Keratinocyte (primary cell): ENCODE measurements around the gene PHF23. TPM values are rescaled to one million over a fixed set of nuclear protein-coding genes. Genes with fewer than 3 reads are reported as not detected.

Experiments
- DNase-seq: peaks from one replicate; pipeline ENCODE4 v3.0.0-alpha.2; 2011; ENCODE audit warnings: low read depth, missing footprints, low spot score
- FAIRE-seq: peaks from 2 replicates; lab custom pipeline; 2011; peaks lifted over from hg19 to GRCh38; lab: Jason Lieb, UNC
- H2AFZ ChIP-seq: 2 replicates; pipeline ENCODE4 v1.6.0; 2012; ENCODE audit warnings: low read length, control low read depth, inconsistent platforms; ENCODE audit not compliant: control insufficient read depth
- H3K27ac ChIP-seq: 2 replicates; pipeline ENCODE4 v1.5.1; 2011; ENCODE audit warnings: low read length; ENCODE audit not compliant: control insufficient read depth, insufficient read depth
- H3K27me3 ChIP-seq: 3 replicates; pipeline ENCODE4 v1.6.0; 2011; ENCODE audit warnings: low read length; ENCODE audit not compliant: control insufficient read depth, insufficient read depth; ENCODE audit errors: extremely low read depth
- H3K36me3 ChIP-seq, 2 experiments: 2 replicates in 1 of 2; 3 replicates in 1 of 2; pipeline ENCODE4 v1.5.1; 2011; ENCODE audit warnings: low read length in 2 of 2, mild to moderate bottlenecking in 1 of 2; ENCODE audit not compliant: control insufficient read depth in 2 of 2, insufficient read depth in 2 of 2; ENCODE audit errors: extremely low read depth in 1 of 2
- H3K4me1 ChIP-seq: 3 replicates; pipeline ENCODE4 v1.5.1; 2011; ENCODE audit warnings: low read length; ENCODE audit not compliant: control insufficient read depth, insufficient read depth; ENCODE audit errors: extremely low read depth
- H3K4me2 ChIP-seq: 3 replicates; pipeline ENCODE4 v1.6.0; 2011; ENCODE audit warnings: low read depth, low read length; ENCODE audit not compliant: control insufficient read depth, insufficient read depth; ENCODE audit errors: extremely low read depth
- H3K4me3 ChIP-seq, 3 experiments: fragments of 200-600 bp in 1 of 3; sonication (generic) in 1 of 3; 2 replicates in 2 of 3; 3 replicates in 1 of 3; pipeline ENCODE4 v1.5.1; 2011 to 2016; ENCODE audit warnings: low read length in 3 of 3, mild to moderate bottlenecking in 3 of 3, control low read depth in 2 of 3, inconsistent platforms in 1 of 3, low read depth in 1 of 3, mixed read lengths in 1 of 3, mixed run types in 1 of 3, moderate library complexity in 1 of 3; ENCODE audit not compliant: control insufficient read depth in 2 of 3, insufficient read depth in 2 of 3; ENCODE audit errors: extremely low read depth in 1 of 3
- H3K79me2 ChIP-seq: 2 replicates; pipeline ENCODE4 v1.6.0; 2012; ENCODE audit warnings: low read length; ENCODE audit not compliant: control insufficient read depth, insufficient read depth
- H3K9ac ChIP-seq: 3 replicates; pipeline ENCODE4 v1.6.0; 2011; ENCODE audit warnings: low read length; ENCODE audit not compliant: control insufficient read depth, insufficient read depth; ENCODE audit errors: extremely low read depth
- H3K9me1 ChIP-seq: 3 replicates; pipeline ENCODE4 v1.6.0; 2011; ENCODE audit warnings: low read length; ENCODE audit not compliant: control insufficient read depth, insufficient read depth; ENCODE audit errors: extremely low read depth
- H3K9me3 ChIP-seq: 2 replicates; pipeline ENCODE4 v1.5.1; 2012; ENCODE audit warnings: low read depth, low read length; ENCODE audit not compliant: control insufficient read depth
- H4K20me1 ChIP-seq: 3 replicates; pipeline ENCODE4 v1.6.0; 2011; ENCODE audit warnings: low read length; ENCODE audit not compliant: control insufficient read depth, insufficient read depth; ENCODE audit errors: extremely low read depth
- EZH2 ChIP-seq: IDR thresholded peaks from one replicate; pipeline ENCODE4 v1.6.1; 2012; ENCODE audit warnings: inconsistent platforms, mild to moderate bottlenecking, low read length, moderate library complexity
- dilution Hi-C: fragments of 300-500 bp; cut with MboI; formaldehyde crosslinking; loops from one replicate; pipeline ENCODE4 v1.7.0; 2020; ENCODE audit warnings: low sequenced_read_pairs; ENCODE audit not compliant: extremely low pct_ligation_motif_present
- polyA plus RNA-seq, 5 experiments: library from polyadenylated mRNA; depleted of rRNA in 3 of 5; stranded (reverse) in 3 of 5; stranded (forward) in 1 of 5; unstranded in 1 of 5; fragments of >200 nt; gene quantifications; 1 replicate in 1 of 5; 2 replicates in 3 of 5; 3 replicates in 1 of 5; pipeline versions ENCODE4 v1.2.1 to v1.2.3, GENCODE V29; 2011 to 2012; ENCODE audit warnings: missing spikeins in 2 of 5, low read depth in 1 of 5, low replicate concordance in 1 of 5
- TF ChIP-seq, protein P1 (sequence below), 3 experiments: IDR thresholded peaks in 1 of 3; conservative IDR thresholded peaks in 1 of 3; optimal IDR thresholded peaks in 1 of 3; 2 replicates in 2 of 3; 3 replicates in 1 of 3; pipeline versions ENCODE3 to v1.5.1; 2011; ENCODE audit warnings: low read length in 3 of 3, mild to moderate bottlenecking in 3 of 3, moderate library complexity in 2 of 3, control low read depth in 1 of 3, inconsistent platforms in 1 of 3; ENCODE audit not compliant: insufficient read depth in 2 of 3; ENCODE audit errors: extremely low read depth in 1 of 3

Gene PHF23
- polyA plus RNA-seq, 1 donor (not counting 4 experiments of a cell fraction or from before 2014, with no cell fraction given), result 52.8 TPM

DNA sequence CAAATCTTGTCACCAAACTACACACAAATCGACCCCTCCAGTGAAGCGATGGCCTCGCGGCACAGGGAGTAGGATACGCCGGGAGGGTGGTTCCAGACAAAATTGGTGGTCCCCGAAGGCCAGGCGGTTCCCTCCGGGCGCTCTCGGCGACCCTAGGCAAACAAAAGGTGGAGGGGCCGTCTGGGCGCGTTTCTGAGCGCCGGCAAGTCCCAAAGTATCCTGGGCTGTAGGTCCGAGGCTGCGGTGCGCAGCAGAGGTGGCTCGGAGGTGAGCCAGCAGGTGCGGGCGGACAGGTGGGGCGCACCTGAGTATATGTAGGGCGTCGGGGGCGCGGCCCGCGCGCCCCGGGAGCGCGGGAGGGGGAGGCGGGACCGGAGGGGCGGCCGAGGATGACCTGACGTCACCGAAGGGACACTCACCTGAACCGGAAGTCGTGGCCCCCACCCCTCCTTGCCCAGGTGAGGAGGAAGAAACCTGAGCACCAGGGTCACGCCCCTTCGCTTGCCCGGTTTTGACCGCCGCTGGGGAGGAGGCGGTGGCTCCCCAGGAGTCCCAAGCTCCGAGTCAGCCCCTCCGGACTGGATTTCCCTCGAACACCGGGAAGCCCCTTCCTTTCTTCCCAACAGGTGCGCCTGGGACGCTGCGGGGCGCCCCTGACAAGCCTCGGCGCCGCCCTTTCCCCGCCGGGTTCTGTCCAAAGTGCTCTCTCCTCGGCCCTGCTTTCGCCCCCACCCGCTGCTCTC lies 23.1 kb upstream of the PHF23 start, which contains the start of gene CLDN7:
CLDN7 (minus strand) TSS at position 287 of the 743 bp plus-strand sequence. CDS start 435 bp downstream, outside the sequence.
- Histone ChIP-seq H2AFZ (peak within 1 kb of the TSS; percentile 98), H3K9me3 (no peaks in the 10 kb centered on the region), H3K4me1 (peaks cover 34% of the 10 kb centered on the region), H4K20me1 (no peaks in the 10 kb centered on the region), H3K27me3 (no peaks in the 10 kb centered on the region), H3K4me3 (peak within 1 kb of the TSS; percentile 41 to 75 (median 54)), H3K9me1 (no peaks in the 10 kb centered on the region), H3K79me2 (no peaks in the 10 kb centered on the region), H3K9ac (peak within 1 kb of the TSS; percentile 74), H3K36me3 (peaks cover under 1 to 21% of the 10 kb centered on the region in 2 experiments), H3K27ac (peak within 1 kb of the TSS; percentile 47), H3K4me2 (peak within 1 kb of the TSS; percentile 92)
- dilution Hi-C loops, result no loop called here
- TF ChIP-seq, protein P1, sequence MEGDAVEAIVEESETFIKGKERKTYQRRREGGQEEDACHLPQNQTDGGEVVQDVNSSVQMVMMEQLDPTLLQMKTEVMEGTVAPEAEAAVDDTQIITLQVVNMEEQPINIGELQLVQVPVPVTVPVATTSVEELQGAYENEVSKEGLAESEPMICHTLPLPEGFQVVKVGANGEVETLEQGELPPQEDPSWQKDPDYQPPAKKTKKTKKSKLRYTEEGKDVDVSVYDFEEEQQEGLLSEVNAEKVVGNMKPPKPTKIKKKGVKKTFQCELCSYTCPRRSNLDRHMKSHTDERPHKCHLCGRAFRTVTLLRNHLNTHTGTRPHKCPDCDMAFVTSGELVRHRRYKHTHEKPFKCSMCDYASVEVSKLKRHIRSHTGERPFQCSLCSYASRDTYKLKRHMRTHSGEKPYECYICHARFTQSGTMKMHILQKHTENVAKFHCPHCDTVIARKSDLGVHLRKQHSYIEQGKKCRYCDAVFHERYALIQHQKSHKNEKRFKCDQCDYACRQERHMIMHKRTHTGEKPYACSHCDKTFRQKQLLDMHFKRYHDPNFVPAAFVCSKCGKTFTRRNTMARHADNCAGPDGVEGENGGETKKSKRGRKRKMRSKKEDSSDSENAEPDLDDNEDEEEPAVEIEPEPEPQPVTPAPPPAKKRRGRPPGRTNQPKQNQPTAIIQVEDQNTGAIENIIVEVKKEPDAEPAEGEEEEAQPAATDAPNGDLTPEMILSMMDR (optimal IDR thresholded peaks at IDR 0.05 in 1 of 3, IDR thresholded peaks at IDR 0.05 in 1 of 3, conservative IDR thresholded peaks at IDR 0.05 in 1 of 3; ENCODE audit: extremely low read depth in 1 of 3, insufficient read depth in 2 of 3, low read length in 3 of 3), result peak in 1 of 3 experiments; percentile 6
- TF ChIP-seq EZH2, result no peak
- DNase-seq (no peak), FAIRE-seq (no peak)

DNA sequence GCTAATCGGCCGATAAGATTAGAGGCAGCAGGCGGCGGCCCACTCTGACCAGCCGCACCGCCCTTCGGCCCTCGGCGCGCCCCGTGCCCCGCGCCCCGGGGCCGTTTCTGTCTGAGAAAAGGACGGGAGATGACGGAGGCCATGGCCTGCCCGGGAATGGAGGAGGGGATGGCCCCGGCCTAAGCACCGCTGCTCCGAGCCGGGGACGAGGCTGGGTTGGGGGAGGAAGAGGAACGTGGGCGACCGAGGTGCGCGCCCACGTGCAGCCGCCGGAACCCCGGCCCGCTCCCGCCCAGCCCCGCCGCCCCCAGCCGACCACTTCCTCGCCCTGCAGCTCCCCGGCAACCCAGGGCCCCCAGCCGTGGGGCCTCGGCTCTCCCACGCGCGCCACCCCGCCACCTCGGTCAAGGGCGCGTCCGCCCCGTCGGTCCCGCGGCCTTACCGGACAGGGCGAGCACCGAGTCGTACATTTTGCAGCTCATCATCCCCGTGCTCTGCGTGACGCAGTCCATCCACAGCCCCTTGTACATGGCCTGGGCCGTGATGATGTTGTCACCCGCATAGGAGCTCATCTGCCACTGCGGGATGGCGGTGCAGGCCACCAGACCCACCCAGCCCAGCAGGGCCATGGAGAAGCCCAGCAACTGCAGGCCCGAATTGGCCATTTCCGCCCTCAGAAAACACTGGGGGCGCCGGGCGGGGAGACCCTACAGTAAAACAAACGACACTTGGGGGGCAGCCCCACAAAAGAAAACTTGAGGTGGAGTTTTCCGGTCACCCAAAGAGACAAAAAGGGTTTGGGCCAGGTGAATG lies 22.3 kb upstream of the PHF23 start:
- no peaks in the 10 kb centered on the region for H3K79me2 ChIP-seq
- H3K27ac ChIP-seq, result peak overlapping the region; percentile 40
- H2AFZ ChIP-seq, result peak overlapping the region; percentile 79
- H3K4me1 ChIP-seq, result peaks cover 34% of the 10 kb centered on the region
- H3K4me2 ChIP-seq, result peak overlapping the region; percentile 92
- peaks cover 3 to 28% of the 10 kb centered on the region in 2 experiments for H3K36me3 ChIP-seq
- H3K9me3 ChIP-seq, result no peaks in the 10 kb centered on the region
- peak overlapping the region; percentile 74 for H3K9ac ChIP-seq
- H4K20me1 ChIP-seq, result no peaks in the 10 kb centered on the region
- TF ChIP-seq EZH2, result no peak
- TF ChIP-seq, protein P1 (optimal IDR thresholded peaks at IDR 0.05 in 1 of 3, IDR thresholded peaks at IDR 0.05 in 1 of 3, conservative IDR thresholded peaks at IDR 0.05 in 1 of 3; ENCODE audit: extremely low read depth in 1 of 3, insufficient read depth in 2 of 3, low read length in 3 of 3), result no peak
- dilution Hi-C loops, result no loop called here
- no peaks in the 10 kb centered on the region for H3K27me3 ChIP-seq
- DNase-seq, result no peak
- no peaks in the 10 kb centered on the region for H3K9me1 ChIP-seq
- H3K4me3 ChIP-seq, result peak overlapping the region; percentile 41 to 42 (median 41)
- no peak for FAIRE-seq
